Bronchial epithelial cell (primary cell): ENCODE results near the gene JAZF1. TPM values are rescaled to one million over a fixed set of nuclear protein-coding genes. Genes with fewer than 3 reads are reported as not detected.

Experiments
- DNase-seq: peaks from one replicate; pipeline ENCODE4 v3.0.0-alpha.2; 2010; ENCODE audit warnings: low read depth
- FAIRE-seq: peaks from 2 replicates; lab custom pipeline; 2011; peaks lifted over from hg19 to GRCh38; lab: Jason Lieb, UNC
- H3K27me3 ChIP-seq: 2 replicates; pipeline ENCODE4 v1.5.1; 2011; ENCODE audit warnings: low read length; ENCODE audit not compliant: control insufficient read depth, insufficient read depth
- H3K36me3 ChIP-seq: 2 replicates; pipeline ENCODE4 v1.5.1; 2011; ENCODE audit warnings: low read length; ENCODE audit not compliant: control insufficient read depth, insufficient read depth
- H3K4me3 ChIP-seq: 2 replicates; pipeline ENCODE4 v1.5.1; 2011; ENCODE audit warnings: mild to moderate bottlenecking, low read depth, low read length, control low read depth
- total RNA-seq: library from RNA; depleted of rRNA; stranded (reverse); fragments of >200 nt; gene quantifications from 2 replicates; pipeline ENCODE4 v1.2.1, GENCODE V29; 2014
- TF ChIP-seq, protein P1 (sequence below): IDR thresholded peaks from 2 replicates; pipeline ENCODE4 v1.5.1; 2011; ENCODE audit warnings: mild to moderate bottlenecking, moderate library complexity, low read length, control low read depth, inconsistent platforms; ENCODE audit not compliant: insufficient read depth, severe bottlenecking

Gene JAZF1
- total RNA-seq, 1 donor from 2014 or later: 1.1 TPM

DNA sequence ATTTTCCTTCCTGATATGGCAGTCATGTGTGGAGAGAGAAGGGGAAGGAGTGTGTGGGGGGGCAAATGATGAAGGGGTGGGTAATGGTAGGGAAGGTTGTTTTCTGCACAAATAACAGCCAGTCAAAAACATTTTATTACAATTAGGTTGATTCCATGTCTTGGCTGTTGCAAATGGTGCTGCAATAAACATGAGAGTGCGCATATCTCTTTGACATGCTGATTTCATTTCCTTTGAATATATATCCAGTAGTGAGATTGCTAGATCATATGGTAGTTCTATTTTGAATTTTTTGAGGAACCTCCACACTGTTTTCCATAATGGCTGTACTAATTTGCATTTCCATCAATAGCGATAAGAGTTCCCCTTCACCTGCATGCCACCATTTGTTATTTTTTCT, 10.6 kb upstream of the JAZF1 start:
- FAIRE-seq: no peak
- Histone ChIP-seq H3K4me3 (no peak overlapping the region), H3K36me3 (no peaks in the 10 kb centered on the region), H3K27me3 (peaks cover 4% of the 10 kb centered on the region)
- TF ChIP-seq, protein P1, sequence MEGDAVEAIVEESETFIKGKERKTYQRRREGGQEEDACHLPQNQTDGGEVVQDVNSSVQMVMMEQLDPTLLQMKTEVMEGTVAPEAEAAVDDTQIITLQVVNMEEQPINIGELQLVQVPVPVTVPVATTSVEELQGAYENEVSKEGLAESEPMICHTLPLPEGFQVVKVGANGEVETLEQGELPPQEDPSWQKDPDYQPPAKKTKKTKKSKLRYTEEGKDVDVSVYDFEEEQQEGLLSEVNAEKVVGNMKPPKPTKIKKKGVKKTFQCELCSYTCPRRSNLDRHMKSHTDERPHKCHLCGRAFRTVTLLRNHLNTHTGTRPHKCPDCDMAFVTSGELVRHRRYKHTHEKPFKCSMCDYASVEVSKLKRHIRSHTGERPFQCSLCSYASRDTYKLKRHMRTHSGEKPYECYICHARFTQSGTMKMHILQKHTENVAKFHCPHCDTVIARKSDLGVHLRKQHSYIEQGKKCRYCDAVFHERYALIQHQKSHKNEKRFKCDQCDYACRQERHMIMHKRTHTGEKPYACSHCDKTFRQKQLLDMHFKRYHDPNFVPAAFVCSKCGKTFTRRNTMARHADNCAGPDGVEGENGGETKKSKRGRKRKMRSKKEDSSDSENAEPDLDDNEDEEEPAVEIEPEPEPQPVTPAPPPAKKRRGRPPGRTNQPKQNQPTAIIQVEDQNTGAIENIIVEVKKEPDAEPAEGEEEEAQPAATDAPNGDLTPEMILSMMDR: no peak
- no peak for DNase-seq

DNA sequence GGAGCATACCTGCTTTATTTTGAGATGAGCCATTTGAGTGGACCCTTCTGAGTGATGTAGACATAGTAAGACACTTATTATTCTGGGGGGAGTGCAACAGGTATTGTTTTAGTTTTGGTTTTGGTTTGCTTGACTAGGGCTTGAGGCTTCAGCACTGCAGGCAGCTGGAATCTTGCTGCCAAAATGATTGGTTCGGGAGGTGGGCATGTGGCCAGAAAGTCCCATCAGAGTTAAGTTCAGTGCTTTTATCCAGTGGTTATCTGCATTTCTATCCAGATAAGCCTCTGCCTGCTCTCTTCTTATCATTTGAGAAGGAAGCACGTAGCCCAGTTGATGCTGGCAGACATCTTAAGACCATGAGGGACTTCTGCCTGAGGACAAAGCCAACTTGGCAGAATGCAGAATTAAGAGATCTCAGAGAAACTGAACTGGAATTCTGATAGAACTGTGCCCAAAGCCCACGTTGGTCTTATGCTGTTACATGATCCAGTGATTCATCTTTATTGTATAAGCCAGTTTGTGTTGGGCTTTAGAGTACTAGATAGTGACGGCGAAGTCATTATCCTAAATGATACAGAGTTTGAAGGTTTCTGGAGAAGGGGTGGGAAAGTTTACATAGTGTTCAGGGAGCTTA, 9.6 kb upstream of the JAZF1 start:
- Histone ChIP-seq H3K27me3 (peaks cover 4% of the 10 kb centered on the region), H3K36me3 (no peaks in the 10 kb centered on the region), H3K4me3 (no peak overlapping the region)
- no peak for DNase-seq
- TF ChIP-seq, protein P1: no peak
- peak; percentile 7 for FAIRE-seq

DNA sequence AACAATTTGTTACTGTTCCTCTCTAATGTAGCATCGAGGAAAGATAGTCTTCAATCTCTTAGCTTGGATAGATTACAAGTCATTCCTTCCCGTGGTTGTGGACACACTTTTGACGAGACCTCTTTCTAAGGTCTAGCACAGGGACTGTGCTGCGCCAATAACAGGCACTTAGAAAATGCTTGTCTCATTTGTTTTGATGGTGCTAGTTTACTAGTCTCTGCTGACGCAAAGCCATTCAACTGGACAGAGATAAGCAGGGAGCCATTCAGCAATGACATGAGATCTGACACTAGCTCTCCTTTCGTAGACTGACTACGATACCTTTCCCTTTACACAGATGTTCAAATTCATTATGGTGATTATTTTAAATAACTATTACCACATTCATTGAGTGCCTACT, 6.4 kb upstream of the JAZF1 start:
- H3K27me3 ChIP-seq: peaks cover 4% of the 10 kb centered on the region
- FAIRE-seq: no peak
- H3K4me3 ChIP-seq: no peak overlapping the region
- DNase-seq: no peak
- no peaks in the 10 kb centered on the region for H3K36me3 ChIP-seq
- TF ChIP-seq, protein P1: no peak

DNA sequence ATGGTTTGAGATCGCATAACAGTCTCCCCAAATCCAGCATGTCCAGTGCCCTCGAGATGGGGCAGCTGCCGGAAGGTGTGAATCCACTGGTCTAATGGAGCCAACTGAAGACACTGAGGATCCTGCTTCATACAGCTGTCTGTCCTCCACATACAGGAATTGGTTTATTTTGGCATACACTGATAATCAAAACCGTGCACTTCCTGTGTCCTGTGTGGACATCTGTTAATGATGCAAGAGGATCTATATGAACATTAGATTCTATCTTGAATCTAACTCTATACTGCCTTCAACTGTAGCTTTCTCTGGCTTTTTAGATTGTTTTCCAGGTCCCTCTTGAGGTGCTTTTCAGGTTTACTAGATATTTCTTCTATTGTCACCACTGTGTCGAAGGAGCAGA, 3.0 kb upstream of the JAZF1 start:
- no peak overlapping the region for H3K4me3 ChIP-seq
- FAIRE-seq (peak; percentile 7), DNase-seq (no peak)
- no peaks in the 10 kb centered on the region for H3K36me3 ChIP-seq
- TF ChIP-seq, protein P1: no peak
- H3K27me3 ChIP-seq: peaks cover 1% of the 10 kb centered on the region

DNA sequence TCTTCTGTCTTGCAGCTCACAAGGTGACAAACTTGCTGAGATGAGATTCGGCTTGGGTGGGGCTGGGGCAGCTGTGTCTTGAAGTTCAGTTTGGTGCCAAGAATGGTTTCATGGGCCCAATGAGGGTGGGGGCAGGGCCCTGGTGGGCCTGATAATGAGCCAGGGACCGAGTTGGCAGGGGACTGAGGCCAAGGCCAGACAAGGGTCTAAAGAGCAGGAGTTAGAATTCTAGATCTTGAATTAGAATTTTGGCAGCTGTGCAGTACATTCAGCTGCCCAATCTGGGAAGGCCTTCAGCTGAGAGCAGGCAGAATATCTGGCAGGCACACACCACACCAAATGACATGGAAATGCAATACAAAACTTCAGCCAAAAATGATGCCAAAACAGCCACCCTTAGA, 1.5 kb upstream of the JAZF1 start:
- H3K4me3 ChIP-seq: no peak overlapping the region
- TF ChIP-seq, protein P1: no peak
- no peaks in the 10 kb centered on the region for H3K36me3 ChIP-seq
- H3K27me3 ChIP-seq: peaks cover 1% of the 10 kb centered on the region
- DNase-seq: no peak
- no peak for FAIRE-seq

DNA sequence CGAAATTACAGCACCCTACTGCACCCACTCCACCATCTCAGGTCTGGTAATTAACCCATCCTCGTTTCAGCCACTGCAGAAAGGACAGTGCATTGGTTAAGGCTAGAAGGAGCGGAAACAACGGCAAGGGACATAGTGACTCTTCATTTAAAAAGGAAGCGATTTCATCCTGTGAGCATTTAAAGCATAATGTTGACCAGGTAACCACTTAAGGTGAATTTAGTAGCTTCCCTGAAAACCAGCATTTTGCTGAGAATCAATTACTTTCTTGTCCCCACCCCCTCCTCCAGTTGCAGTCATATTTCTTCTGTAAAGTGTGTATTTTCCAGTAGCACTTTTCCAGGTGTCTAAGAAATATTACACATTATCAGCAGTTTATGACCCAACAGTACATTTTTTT, 821 bp upstream of the JAZF1 start:
- Histone ChIP-seq H3K4me3 (no peak overlapping the region), H3K36me3 (no peaks in the 10 kb centered on the region), H3K27me3 (no peaks in the 10 kb centered on the region)
- TF ChIP-seq, protein P1: no peak
- DNase-seq (no peak), FAIRE-seq (no peak)
